NCI-H187 treated with DMSO at 0.1 percent for 48 hours (cell line): ENCODE measurements around the gene ARRB1.
"Not testable (repeated sequence)": the region's sequence is repeated elsewhere in the genome, so short reads cannot be mapped to it uniquely, and the experiment has no call there.

Source experiments
- DNase-seq: peaks from one replicate; lab custom pipeline; 2025; lab: John Stamatoyannopoulos, UW

The ARRB1 gene

GRCh38 chr11:75275581-75275980 lies 75.9 kb downstream of the ARRB1 start:
- no peak for DNase-seq

GRCh38 chr11:75274716-75275115 lies 76.7 kb downstream of the ARRB1 start:
- DNase-seq: not testable (repeated sequence)

GRCh38 chr11:75273411-75274391 lies 77.8 kb downstream of the ARRB1 start:
- DNase-seq: no peak

GRCh38 chr11:75272821-75273301 lies 78.6 kb downstream of the ARRB1 start:
- no peak for DNase-seq

GRCh38 chr11:75272391-75272790 lies 79.1 kb downstream of the ARRB1 start:
- DNase-seq: no peak

- no peak for DNase-seq
These were observed 79.7 kb downstream of the ARRB1 start for GRCh38 chr11:75271730-75272129.

GRCh38 chr11:75270896-75271418 lies 80.5 kb downstream of the ARRB1 start:
- DNase-seq: no peak

- DNase-seq: no peak
These were observed 81.6 kb downstream of the ARRB1 start for GRCh38 chr11:75269896-75270295.

GRCh38 chr11:75269367-75269660 lies 82.1 kb downstream of the ARRB1 start:
- no peak for DNase-seq

- no peak for DNase-seq
These were observed 82.7 kb downstream of the ARRB1 start for GRCh38 chr11:75268626-75269366.

GRCh38 chr11:75267171-75267970 lies 84.1 kb downstream of the ARRB1 start:
- no peak for DNase-seq

- no peak for DNase-seq
These were observed 85.5 kb downstream of the ARRB1 start for GRCh38 chr11:75265851-75266531.

- DNase-seq: no peak
These were observed 86.5 kb downstream of the ARRB1 start for GRCh38 chr11:75264971-75265370.

- DNase-seq: no peak
These were observed 87.1 kb downstream of the ARRB1 start for GRCh38 chr11:75264356-75264755.

GRCh38 chr11:75263944-75264349 lies 87.5 kb downstream of the ARRB1 start:
- no peak for DNase-seq

- DNase-seq: no peak
These were observed 88.3 kb downstream of the ARRB1 start for GRCh38 chr11:75262961-75263852.

- no peak for DNase-seq
These were observed 89.0 kb downstream of the ARRB1 start for GRCh38 chr11:75262436-75262835.

GRCh38 chr11:75261902-75262361 lies 89.5 kb downstream of the ARRB1 start:
- DNase-seq: no peak

- no peak for DNase-seq
These were observed 90.9 kb downstream of the ARRB1 start for GRCh38 chr11:75260396-75261170.
